B cell (primary cell): ENCODE data around the gene ZNF750.

Source experiments
- CTCF ChIP-seq: fragments of 200-600 bp; IDR thresholded peaks from one replicate; pipeline ENCODE4 v1.8.0; 2022; ENCODE audit warnings: antibody characterized with exemption, mild to moderate bottlenecking
- EZH2 ChIP-seq: IDR thresholded peaks from 2 replicates; pipeline ENCODE4 v1.6.1; 2012; ENCODE audit warnings: borderline replicate concordance, low read depth, mild to moderate bottlenecking, moderate library complexity, low read length; ENCODE audit not compliant: insufficient read depth, poor library complexity, severe bottlenecking

DNA sequence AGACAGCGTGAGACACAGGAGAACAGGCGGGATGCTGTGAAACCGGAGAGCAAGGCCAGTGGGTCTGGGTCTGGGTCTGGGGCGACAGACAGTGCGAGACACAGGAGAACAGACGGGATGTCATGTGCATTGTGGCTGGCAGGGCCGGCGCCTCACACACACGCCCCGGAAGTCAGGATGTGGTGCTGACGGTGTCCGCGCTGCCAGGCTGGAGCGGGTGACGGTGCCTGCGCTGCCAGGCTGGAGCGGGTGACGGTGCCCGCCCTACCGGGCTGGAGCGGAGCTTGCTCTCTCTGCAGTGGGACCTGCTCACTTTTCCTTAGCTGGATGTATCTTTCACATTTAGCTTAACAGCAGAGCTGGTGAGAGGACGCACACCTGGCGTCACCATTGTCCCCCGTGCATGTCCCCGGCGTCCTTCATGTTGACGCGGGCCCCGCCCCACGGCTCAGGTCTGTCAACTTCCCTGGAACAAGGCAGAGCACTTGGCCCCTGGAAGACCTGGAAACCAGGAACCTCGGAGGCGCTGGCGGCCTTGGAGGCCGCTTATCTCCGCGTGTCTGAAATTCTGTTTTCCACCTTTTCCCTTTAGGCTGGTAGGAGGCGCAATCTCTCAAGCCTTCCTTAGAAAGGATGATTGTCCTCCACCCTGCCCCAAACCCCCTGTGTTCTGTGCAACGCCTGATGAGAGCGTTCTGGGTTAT is 43.0 kb upstream of the ZNF750 start:
- no peak for TF ChIP-seq CTCF
- no peak for TF ChIP-seq EZH2
